Hematopoietic multipotent progenitor cell treated with erythropoietin and hydrocortisone succinate and interleukin-3 and kit ligand, for 17 days (in vitro differentiated cells): ENCODE measurements around the gene HCRTR2.

ENCODE experiments used
- DNase-seq: peaks from one replicate; pipeline ENCODE4 v3.0.0-alpha.2; 2015; ENCODE audit warnings: low spot score

HCRTR2 gene

GRCh38 chr6:55327169-55327568 lies 152.9 kb downstream of the HCRTR2 start, which contains the start of gene GFRAL:
Gene GFRAL, plus strand, starts transcription at chr6:55327469. Its CDS starts 86 bp downstream, at chr6:55327555.
- DNase-seq: no peak
